H1 (cell line): ENCODE data around the gene DENND2A. TPM values are rescaled to one million over a fixed set of nuclear protein-coding genes. Genes with fewer than 3 reads are reported as not detected.

Experiments used
- CTCF ChIA-PET: fragments of 300-600 bp; sonication (Branson Sonifier 250); formaldehyde crosslinking; loops from one replicate; lab custom pipeline; 2021; ENCODE audit not compliant: partially characterized antibody; lab: Charles Lee
- POLR2A ChIA-PET: fragments of 300-600 bp; sonication (Branson Sonifier 250); formaldehyde crosslinking; loops from one replicate; lab custom pipeline; 2021; ENCODE audit warnings: inconsistent platforms; ENCODE audit not compliant: partially characterized antibody; lab: Charles Lee
- DNase-seq, 2 experiments: peaks; one replicate each; pipeline versions ENCODE4 v3.0.0 to v3.0.0-alpha.2; 2010 to 2022; ENCODE audit warnings: low spot score in 2 of 2, low read depth in 1 of 2, mixed read lengths in 1 of 2
- FAIRE-seq: peaks from 2 replicates; lab custom pipeline; 2011; peaks lifted over from hg19 to GRCh38; lab: Jason Lieb, UNC
- H2AFZ ChIP-seq: 2 replicates; pipeline ENCODE4 v1.8.1; 2012; ENCODE audit warnings: low read length, inconsistent platforms
- H2AK5ac ChIP-seq: 2 replicates; pipeline ENCODE4 v1.6.1; 2013; ENCODE audit warnings: low read depth, low read length
- H2BK120ac ChIP-seq: replicated peaks from 2 replicates; pipeline ENCODE3; 2013; ENCODE audit warnings: low read depth, low read length, inconsistent platforms
- H2BK12ac ChIP-seq: 2 replicates; pipeline ENCODE4 v1.6.1; 2013; ENCODE audit warnings: low read depth, low read length
- H2BK15ac ChIP-seq: 2 replicates; pipeline ENCODE4 v1.6.1; 2013; ENCODE audit warnings: low read length
- H2BK20ac ChIP-seq: 2 replicates; pipeline ENCODE4 v1.6.1; 2013; ENCODE audit warnings: low read length
- H2BK5ac ChIP-seq: 2 replicates; pipeline ENCODE4 v1.6.1; 2013; ENCODE audit warnings: low read depth, low read length
- H3K14ac ChIP-seq: 2 replicates; pipeline ENCODE4 v1.6.1; 2013; ENCODE audit warnings: inconsistent platforms; ENCODE audit not compliant: insufficient read length
- H3K18ac ChIP-seq: 2 replicates; pipeline ENCODE4 v1.6.1; 2013; ENCODE audit warnings: low read length; ENCODE audit errors: extremely low read depth
- H3K23ac ChIP-seq: 2 replicates; pipeline ENCODE4 v1.6.1; 2013; ENCODE audit warnings: inconsistent platforms; ENCODE audit not compliant: insufficient read length
- H3K23me2 ChIP-seq: 2 replicates; pipeline ENCODE4 v1.6.1; 2013; ENCODE audit warnings: low read depth, low read length
- H3K27ac ChIP-seq: 2 replicates; pipeline ENCODE4 v1.6.1; 2011; ENCODE audit warnings: low read depth, low read length, inconsistent platforms
- H3K27me3 ChIP-seq, 4 experiments: replicated peaks in 1 of 4; 1 replicate in 1 of 4; 2 replicates in 3 of 4; pipeline versions ENCODE4 v1.6.1 to v1.8.1; 2011 to 2013; ENCODE audit warnings: low read length in 3 of 4, mild to moderate bottlenecking in 3 of 4, inconsistent platforms in 2 of 4, mixed read lengths in 2 of 4, moderate library complexity in 1 of 4; ENCODE audit not compliant: control insufficient read depth in 3 of 4, insufficient read depth in 3 of 4; ENCODE audit errors: extremely low read depth in 1 of 4
- H3K36me3 ChIP-seq, 4 experiments: 2 replicates each; pipeline versions ENCODE4 v1.6.1 to v1.8.1; 2011 to 2013; ENCODE audit warnings: mild to moderate bottlenecking in 4 of 4, low read length in 3 of 4, moderate library complexity in 2 of 4, control low read depth in 1 of 4, inconsistent platforms in 1 of 4; ENCODE audit not compliant: insufficient read depth in 4 of 4, control insufficient read depth in 2 of 4
- H3K4ac ChIP-seq: replicated peaks from 2 replicates; pipeline ENCODE3; 2013; ENCODE audit warnings: low read length, low read depth, mixed read lengths, inconsistent platforms; ENCODE audit not compliant: insufficient read length
- H3K4me1 ChIP-seq, 4 experiments: replicated peaks in 1 of 4; 1 replicate in 1 of 4; 2 replicates in 3 of 4; pipeline versions ENCODE4 v1.6.1 to v1.8.1; 2011 to 2013; ENCODE audit warnings: low read length in 3 of 4, inconsistent platforms in 2 of 4, mixed read lengths in 1 of 4; ENCODE audit not compliant: insufficient read depth in 4 of 4, control insufficient read depth in 3 of 4
- H3K4me2 ChIP-seq, 2 experiments: 2 replicates each; pipeline versions ENCODE4 v1.6.1 to v1.8.1; 2011 to 2013; ENCODE audit warnings: low read depth in 2 of 2, low read length in 2 of 2, control low read depth in 1 of 2, inconsistent platforms in 1 of 2, mild to moderate bottlenecking in 1 of 2; ENCODE audit not compliant: insufficient read depth in 1 of 2
- H3K4me3 ChIP-seq, 4 experiments: fragments of 200-600, 300-600 bp in 1 of 4; sonication (generic), shearing (Covaris generic), sonication (Bioruptor Twin) in 1 of 4; 2 replicates each; pipeline versions ENCODE4 v1.5.1 to v1.8.1; 2011 to 2016; ENCODE audit warnings: low read length in 4 of 4, low read depth in 3 of 4, control low read depth in 2 of 4, inconsistent platforms in 2 of 4, mild to moderate bottlenecking in 2 of 4, mixed read lengths in 1 of 4, moderate library complexity in 1 of 4; ENCODE audit not compliant: insufficient read depth in 2 of 4; ENCODE audit errors: extremely low read depth in 1 of 4
- H3K56ac ChIP-seq: replicated peaks from 2 replicates; pipeline ENCODE3; 2013; ENCODE audit warnings: low read depth, mild to moderate bottlenecking, mixed read lengths, low read length, inconsistent platforms; ENCODE audit not compliant: insufficient read length
- H3K79me1 ChIP-seq: 2 replicates; pipeline ENCODE4 v1.6.1; 2013; ENCODE audit warnings: low read depth, low read length, control low read depth
- H3K79me2 ChIP-seq, 2 experiments: 2 replicates each; pipeline versions ENCODE4 v1.6.1 to v1.8.1; 2012 to 2013; ENCODE audit warnings: low read length in 2 of 2, mild to moderate bottlenecking in 2 of 2, inconsistent platforms in 1 of 2; ENCODE audit not compliant: insufficient read depth in 2 of 2, control insufficient read depth in 1 of 2
- H3K9ac ChIP-seq, 4 experiments: replicated peaks in 1 of 4; 1 replicate in 1 of 4; 2 replicates in 3 of 4; pipeline versions ENCODE4 v1.6.1 to v1.8.1; 2011 to 2013; ENCODE audit warnings: low read depth in 3 of 4, low read length in 3 of 4, control low read depth in 2 of 4, mild to moderate bottlenecking in 2 of 4, moderate library complexity in 2 of 4, inconsistent platforms in 1 of 4; ENCODE audit errors: extremely low read depth in 1 of 4
- H3K9me3 ChIP-seq, 2 experiments: 2 replicates each; pipeline versions ENCODE4 v1.6.1 to v1.8.1; 2012 to 2013; ENCODE audit warnings: mild to moderate bottlenecking in 2 of 2, moderate library complexity in 2 of 2, control low read depth in 1 of 2, inconsistent platforms in 1 of 2, low read depth in 1 of 2, low read length in 1 of 2, mixed read lengths in 1 of 2; ENCODE audit not compliant: insufficient read depth in 2 of 2
- H4K20me1 ChIP-seq, 2 experiments: replicated peaks in 1 of 2; 2 replicates each; pipeline versions ENCODE3 to v1.8.1; 2011 to 2013; ENCODE audit warnings: inconsistent platforms in 2 of 2, low read length in 2 of 2, mild to moderate bottlenecking in 1 of 2; ENCODE audit not compliant: insufficient read depth in 2 of 2, control insufficient read depth in 1 of 2
- H4K5ac ChIP-seq: 2 replicates; pipeline ENCODE4 v1.6.1; 2013; ENCODE audit warnings: low read length, low read depth, mixed read lengths, inconsistent platforms; ENCODE audit not compliant: insufficient read length
- H4K8ac ChIP-seq: 2 replicates; pipeline ENCODE4 v1.8.0; 2013; ENCODE audit warnings: mild to moderate bottlenecking, moderate library complexity, low read length, inconsistent platforms; ENCODE audit not compliant: insufficient read depth; ENCODE audit errors: extremely low read depth
- H4K91ac ChIP-seq: replicated peaks from 2 replicates; pipeline ENCODE3; 2013; ENCODE audit warnings: low read length, mixed read lengths, inconsistent platforms; ENCODE audit not compliant: insufficient read length
- CBX5 ChIP-seq: fragments of 300-800, 300-1000 bp; sonication (generic); IDR thresholded peaks from 2 replicates; pipeline ENCODE4 v1.7.1; 2016; ENCODE audit warnings: antibody characterized with exemption, low read length, low read depth
- CHD1 ChIP-seq: IDR thresholded peaks from 2 replicates; pipeline ENCODE4 v1.6.1; 2012; ENCODE audit warnings: low read depth, low read length, improper control_type of control experiment
- KDM1A ChIP-seq: fragments of 200-600, 300-600 bp; sonication (generic); IDR thresholded peaks from 2 replicates; pipeline ENCODE4 v1.7.1; 2016; ENCODE audit warnings: mild to moderate bottlenecking, low read length, borderline replicate concordance
- RAD21 ChIP-seq, 2 experiments: IDR thresholded peaks in 1 of 2; conservative IDR thresholded peaks in 1 of 2; 2 replicates each; pipeline ENCODE4 v1.6.1; 2011; ENCODE audit warnings: low read depth in 2 of 2, low read length in 2 of 2, improper control_type of control experiment in 1 of 2, inconsistent platforms in 1 of 2, mild to moderate bottlenecking in 1 of 2, moderate library complexity in 1 of 2
- RBBP5 ChIP-seq: IDR thresholded peaks from 2 replicates; pipeline ENCODE4 v1.7.1; 2012; ENCODE audit warnings: low read depth, mild to moderate bottlenecking, inconsistent platforms, low read length, moderate library complexity, borderline replicate concordance
- SRF ChIP-seq: IDR thresholded peaks from 2 replicates; pipeline ENCODE4 v1.6.1; 2011; ENCODE audit warnings: mild to moderate bottlenecking, low read depth, low read length, moderate library complexity
- SUZ12 ChIP-seq: fragments of 200-600 bp; sonication (generic); IDR thresholded peaks from 2 replicates; pipeline ENCODE4 v1.6.1; 2012; ENCODE audit warnings: mild to moderate bottlenecking, inconsistent platforms, low read length, moderate library complexity, mixed read lengths
- TBP ChIP-seq: IDR thresholded peaks from 2 replicates; pipeline ENCODE4 v1.6.1; 2011; ENCODE audit warnings: low read depth, low read length, improper control_type of control experiment
- WGBS, 2 experiments: shearing (Covaris generic) in 1 of 2; methylation state at CpG; one replicate each; pipeline versions ENCODE4 v1.1.6 to v1.1.7; 2013 to 2015; ENCODE audit warnings: low lambda C conversion rate in 2 of 2, mixed read lengths in 2 of 2, inconsistent platforms in 1 of 2, low coverage in 1 of 2, missing lambda C conversion rate in 1 of 2; ENCODE audit not compliant: insufficient replicate concordance in 2 of 2, insufficient coverage in 1 of 2, insufficient read length in 1 of 2; ENCODE audit errors: extremely low coverage in 1 of 2, missing lambda C conversion rate in 1 of 2; 5-methylcytosine and 5-hydroxymethylcytosine counted together
- polyA plus RNA-seq, 7 experiments: library from polyadenylated mRNA; depleted of rRNA in 3 of 7; stranded (reverse) in 5 of 7; unstranded in 2 of 7; fragments of >200 nt in 5 of 7; fragments of 200-250 nt in 2 of 7; gene quantifications; 1 replicate in 5 of 7; 2 replicates in 1 of 7; 4 replicates in 1 of 7; pipeline versions ENCODE4 v1.2.1 to v1.2.3, GENCODE V29; 2011 to 2013; ENCODE audit warnings: missing spikeins in 2 of 7, mixed read lengths in 2 of 7
- total RNA-seq: library from RNA; stranded (reverse); fragmentation: NEBNext Ultra II Directional; extraction: Animal tissue kit (Norgen Biotek cat#: 25700); gene quantifications from 2 replicates; pipeline ENCODE4 v1.2.1, GENCODE V29; 2021
- TF ChIP-seq, protein P1 (sequence below), 3 experiments: IDR thresholded peaks; 1 replicate in 2 of 3; 2 replicates in 1 of 3; pipeline versions ENCODE4 v1.5.1 to v1.6.1; 2011; ENCODE audit warnings: low read length in 3 of 3, mild to moderate bottlenecking in 3 of 3, inconsistent platforms in 2 of 3, low read depth in 1 of 3, moderate library complexity in 1 of 3; ENCODE audit not compliant: insufficient read depth in 1 of 3; ENCODE audit errors: control extremely low read depth in 1 of 3
- TF ChIP-seq, protein P2 (sequence below): IDR thresholded peaks from 2 replicates; pipeline ENCODE4 v1.6.1; 2012; ENCODE audit warnings: inconsistent platforms

DENND2A gene
- total and polyA plus RNA-seq, 2 of the 8 experiments (the other 6 are each of a cell fraction or from before 2014, with no cell fraction given) = 5.0 to 13.0 TPM

DNA sequence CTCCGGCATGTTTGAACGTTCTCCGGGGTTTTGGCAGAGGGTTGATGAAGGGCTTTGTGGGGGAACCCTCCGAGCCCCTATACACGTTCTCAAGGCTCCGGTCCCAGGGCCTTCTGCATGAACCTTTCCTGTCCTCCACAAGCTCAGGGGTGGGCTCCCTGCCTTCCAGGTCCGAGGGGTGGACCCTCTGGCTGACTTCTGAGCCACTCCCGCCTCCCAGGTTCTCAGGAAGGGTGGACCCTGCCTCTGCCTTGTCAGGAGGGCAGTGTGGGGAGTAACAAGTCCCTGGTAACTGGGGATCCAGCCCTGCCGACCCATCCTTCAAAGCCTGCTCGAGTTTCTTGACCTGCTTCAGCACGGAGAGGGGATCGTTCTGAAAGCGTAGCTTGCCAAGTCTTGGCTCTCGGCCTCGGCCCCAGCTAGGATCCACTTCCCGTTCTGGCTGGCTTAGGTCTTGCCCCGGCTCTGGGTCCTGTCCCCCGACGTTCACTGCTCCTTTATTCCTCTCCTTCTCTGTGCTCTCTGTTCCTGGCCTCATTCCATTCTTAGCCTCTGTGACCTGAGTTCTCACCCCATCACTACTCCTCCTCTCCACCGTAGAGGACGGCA, 38.9 kb downstream of the DENND2A start:
- H3K56ac ChIP-seq = no peak overlapping the region
- peak overlapping the region; percentile 19; the same call in 1 of the 2 replicates for H4K8ac ChIP-seq
- H3K79me2 ChIP-seq = no peaks in the 10 kb centered on the region
- H4K20me1 ChIP-seq = no peaks in the 10 kb centered on the region
- CTCF ChIA-PET = interaction anchor here (0.8 kb wide), 1 partner anchor 84 kb away, joined by 4 read pairs; no protein-coding TSS in a partner anchor
- no peak overlapping the region for H2AK5ac ChIP-seq
- POLR2A ChIA-PET = no interaction called here
- H3K4me1 ChIP-seq = no peaks in the 10 kb centered on the region; a peak in 1 of 7 replicates
- H3K9me3 ChIP-seq = no peaks in the 10 kb centered on the region
- 90% methylated on average over 21 of the region's 21 CpGs; no CpG with 5 or more reads in 1 of the 2 experiments for WGBS, 2 experiments
- no peak overlapping the region for H2BK120ac ChIP-seq
- H3K4ac ChIP-seq = no peak overlapping the region
- no peaks in the 10 kb centered on the region; a peak in 1 of 8 replicates for H3K36me3 ChIP-seq
- no peaks in the 10 kb centered on the region for H3K79me1 ChIP-seq
- H2BK20ac ChIP-seq = no peak overlapping the region
- no peak overlapping the region for H2BK12ac ChIP-seq
- H3K4me3 ChIP-seq = no peak overlapping the region
- no peak overlapping the region for H2BK5ac ChIP-seq
- no peaks in the 10 kb centered on the region for H3K23me2 ChIP-seq
- no peak overlapping the region for H3K23ac ChIP-seq
- no peak overlapping the region for H4K5ac ChIP-seq
- no peak overlapping the region for H3K27ac ChIP-seq
- FAIRE-seq = no peak
- no peak overlapping the region for H3K18ac ChIP-seq
- no peak overlapping the region for H2BK15ac ChIP-seq
- no peak overlapping the region for H4K91ac ChIP-seq
- H3K14ac ChIP-seq = no peak overlapping the region
- no peak for DNase-seq
- H3K4me2 ChIP-seq = no peak overlapping the region
- H3K27me3 ChIP-seq = no peaks in the 10 kb centered on the region
- no peak overlapping the region for H3K9ac ChIP-seq
- no peak overlapping the region for H2AFZ ChIP-seq
- TF ChIP-seq, protein P1, sequence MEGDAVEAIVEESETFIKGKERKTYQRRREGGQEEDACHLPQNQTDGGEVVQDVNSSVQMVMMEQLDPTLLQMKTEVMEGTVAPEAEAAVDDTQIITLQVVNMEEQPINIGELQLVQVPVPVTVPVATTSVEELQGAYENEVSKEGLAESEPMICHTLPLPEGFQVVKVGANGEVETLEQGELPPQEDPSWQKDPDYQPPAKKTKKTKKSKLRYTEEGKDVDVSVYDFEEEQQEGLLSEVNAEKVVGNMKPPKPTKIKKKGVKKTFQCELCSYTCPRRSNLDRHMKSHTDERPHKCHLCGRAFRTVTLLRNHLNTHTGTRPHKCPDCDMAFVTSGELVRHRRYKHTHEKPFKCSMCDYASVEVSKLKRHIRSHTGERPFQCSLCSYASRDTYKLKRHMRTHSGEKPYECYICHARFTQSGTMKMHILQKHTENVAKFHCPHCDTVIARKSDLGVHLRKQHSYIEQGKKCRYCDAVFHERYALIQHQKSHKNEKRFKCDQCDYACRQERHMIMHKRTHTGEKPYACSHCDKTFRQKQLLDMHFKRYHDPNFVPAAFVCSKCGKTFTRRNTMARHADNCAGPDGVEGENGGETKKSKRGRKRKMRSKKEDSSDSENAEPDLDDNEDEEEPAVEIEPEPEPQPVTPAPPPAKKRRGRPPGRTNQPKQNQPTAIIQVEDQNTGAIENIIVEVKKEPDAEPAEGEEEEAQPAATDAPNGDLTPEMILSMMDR (IDR thresholded peaks at IDR 0.05; ENCODE audit: control extremely low read depth in 1 of 3, insufficient read depth in 1 of 3, low read depth in 1 of 3, low read length in 3 of 3) = no peak
- TF ChIP-seq SUZ12 (no peak), SRF (no peak), RAD21 (IDR thresholded peaks at IDR 0.05 in 1 of 2, conservative IDR thresholded peaks at IDR 0.05 in 1 of 2; ENCODE audit: low read depth in 2 of 2, low read length in 2 of 2) (no peak), CHD1 (no peak), TBP (no peak), KDM1A (no peak), RBBP5 (no peak), CBX5 (no peak)
- TF ChIP-seq, protein P2, sequence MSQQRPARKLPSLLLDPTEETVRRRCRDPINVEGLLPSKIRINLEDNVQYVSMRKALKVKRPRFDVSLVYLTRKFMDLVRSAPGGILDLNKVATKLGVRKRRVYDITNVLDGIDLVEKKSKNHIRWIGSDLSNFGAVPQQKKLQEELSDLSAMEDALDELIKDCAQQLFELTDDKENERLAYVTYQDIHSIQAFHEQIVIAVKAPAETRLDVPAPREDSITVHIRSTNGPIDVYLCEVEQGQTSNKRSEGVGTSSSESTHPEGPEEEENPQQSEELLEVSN = no peak
